NOMO-1 treated with DMSO at 0.1 percent for 48 hours (cell line): Measurements from ENCODE around the gene ESPN.

Experiments used
- DNase-seq: peaks from one replicate; lab custom pipeline; 2025; ENCODE audit not compliant: unreplicated experiment; lab: John Stamatoyannopoulos, UW

The ESPN gene

GRCh38 chr1:6408023-6408422 lies 16.6 kb upstream of the ESPN start:
- DNase-seq, result no peak

DNA sequence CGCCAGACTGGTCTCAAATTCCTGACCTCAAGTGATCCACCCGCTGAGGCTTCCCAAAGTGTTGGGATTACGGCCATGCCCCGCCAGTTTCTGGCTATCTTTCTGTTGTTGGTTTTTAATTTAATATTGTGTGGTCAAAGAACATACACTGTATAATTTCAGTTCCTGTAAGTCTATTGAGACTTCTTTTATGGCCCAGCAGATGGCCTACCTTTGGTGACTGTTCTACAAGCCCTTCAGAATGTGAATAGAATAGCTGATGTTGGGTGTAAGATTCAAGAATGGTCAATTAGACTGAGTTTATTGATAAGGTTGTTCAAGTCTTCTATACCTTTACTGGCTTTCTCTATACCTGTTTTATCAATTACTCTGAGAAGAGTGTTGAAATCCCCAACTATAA lies 15.5 kb upstream of the ESPN start:
- DNase-seq, result no peak

DNA sequence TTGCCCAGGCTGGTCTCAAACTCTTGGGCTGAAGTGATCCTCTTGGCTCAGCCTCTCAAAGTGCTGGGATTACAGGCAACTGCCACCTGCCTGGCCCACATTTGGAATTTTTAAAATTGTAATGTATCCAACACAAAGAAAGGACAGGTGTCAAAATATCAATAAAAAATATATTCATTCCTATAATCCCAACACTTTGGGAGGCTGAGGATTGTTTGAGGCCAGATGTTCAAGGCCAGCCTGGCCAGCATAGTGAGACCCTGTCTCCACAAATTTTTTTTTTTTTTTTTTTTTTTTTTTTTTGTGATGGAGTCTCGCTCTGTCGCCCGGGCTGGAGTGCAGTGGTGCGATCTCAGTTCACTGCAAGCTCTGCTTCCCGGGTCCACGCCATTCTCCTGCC lies 14.8 kb upstream of the ESPN start:
- DNase-seq, result no peak

GRCh38 chr1:6410248-6410893 lies 14.2 kb upstream of the ESPN start:
- no peak for DNase-seq

DNA sequence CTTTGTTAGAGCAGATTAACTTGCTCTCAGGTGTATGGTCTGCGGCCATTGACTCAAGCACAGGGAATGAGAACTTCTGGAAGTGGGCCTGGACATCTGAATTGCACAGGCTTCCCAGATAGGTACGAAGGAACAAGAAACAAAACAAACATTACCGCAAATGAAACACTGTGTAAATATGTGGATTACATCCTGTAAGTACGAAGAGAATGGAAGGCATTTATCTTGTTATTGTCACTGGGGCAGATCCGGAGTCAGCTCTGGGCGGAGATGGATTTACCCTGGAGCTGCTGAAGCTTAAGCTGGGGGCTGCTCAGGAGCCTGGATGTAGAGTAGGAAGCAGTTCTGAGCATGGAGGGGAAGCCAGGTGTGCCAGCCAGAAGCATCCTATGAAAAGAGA lies 11.7 kb upstream of the ESPN start:
- no peak for DNase-seq

GRCh38 chr1:6414443-6414844 lies 10.1 kb upstream of the ESPN start:
- peak; percentile 8 for DNase-seq

GRCh38 chr1:6414881-6415626 lies 9.5 kb upstream of the ESPN start:
- DNase-seq, result peak; percentile 29

DNA sequence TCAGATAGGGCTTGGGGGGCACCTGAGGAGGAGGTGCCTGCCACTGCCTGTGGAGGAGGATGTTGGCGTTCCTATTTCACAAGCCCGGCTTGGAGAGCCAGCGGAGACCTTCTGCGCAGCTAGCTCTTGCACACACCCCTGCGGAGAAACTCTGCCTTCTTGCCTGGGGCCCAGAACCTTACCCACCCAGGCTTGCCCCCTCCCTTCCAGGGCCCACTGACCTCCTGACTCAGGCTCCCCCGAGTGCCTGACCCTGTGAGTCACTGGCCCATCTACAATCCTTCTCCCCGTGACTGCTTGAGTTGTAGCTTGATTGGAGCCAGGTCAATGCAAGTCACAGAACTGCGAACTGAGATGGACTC lies 8.3 kb upstream of the ESPN start:
- no peak for DNase-seq

DNA sequence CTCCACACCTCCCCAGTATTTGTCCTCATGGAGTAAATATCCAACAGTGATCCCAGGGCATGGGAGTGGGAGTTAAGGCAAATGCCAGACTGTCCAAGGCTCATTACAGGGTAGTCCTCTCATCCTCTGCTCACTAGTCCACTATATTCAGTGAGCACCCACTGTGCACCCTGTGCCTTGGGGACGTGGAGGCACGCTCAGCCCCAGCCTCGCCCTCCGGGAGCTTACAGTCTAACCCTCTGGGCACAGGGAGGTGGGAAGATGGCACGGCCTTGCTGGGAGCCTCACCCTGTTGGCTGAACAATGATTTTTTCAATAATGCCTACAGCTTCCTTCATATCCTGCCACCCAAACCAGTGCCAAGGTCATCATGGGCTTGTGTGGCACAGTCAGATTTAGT lies 7.7 kb upstream of the ESPN start:
- DNase-seq, result no peak

DNA sequence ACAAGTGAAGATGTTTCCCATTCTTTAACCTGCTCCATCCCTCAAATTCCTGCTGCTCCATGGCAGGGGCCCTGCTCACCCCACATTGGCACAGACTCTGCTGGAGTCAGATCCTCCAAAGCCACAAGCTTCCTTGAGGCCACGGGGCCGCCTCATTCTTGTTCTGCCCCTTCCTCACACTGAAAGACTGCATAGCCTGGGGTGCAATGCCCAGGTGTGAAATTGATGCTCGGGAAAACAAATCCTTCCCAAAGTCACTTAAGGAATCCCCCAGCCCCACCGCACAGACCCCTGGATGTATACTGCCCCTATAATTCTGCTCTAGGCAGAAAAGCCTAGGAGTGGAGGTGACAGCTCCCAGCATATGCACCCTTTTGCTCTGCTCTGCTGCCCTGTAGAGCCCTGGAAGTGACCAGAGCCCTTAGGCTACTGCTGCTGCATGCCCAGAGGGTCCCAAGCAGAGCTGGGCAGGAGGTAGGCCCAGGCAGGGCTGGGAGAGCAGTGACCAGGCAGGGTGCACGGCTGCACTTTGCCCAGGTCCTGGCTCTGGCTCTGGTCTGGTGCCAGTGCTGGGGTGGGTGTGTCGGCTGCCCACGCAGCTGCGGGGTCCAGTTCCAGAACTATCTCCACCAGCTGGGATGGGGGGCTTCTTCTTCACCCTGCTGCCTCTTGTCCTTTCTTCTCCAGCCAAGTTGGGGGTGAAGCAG lies 6.5 kb upstream of the ESPN start:
- DNase-seq, result no peak

- DNase-seq, result no peak
Measured at GRCh38 chr1:6418668-6419396, 5.7 kb upstream of the ESPN start.

DNA sequence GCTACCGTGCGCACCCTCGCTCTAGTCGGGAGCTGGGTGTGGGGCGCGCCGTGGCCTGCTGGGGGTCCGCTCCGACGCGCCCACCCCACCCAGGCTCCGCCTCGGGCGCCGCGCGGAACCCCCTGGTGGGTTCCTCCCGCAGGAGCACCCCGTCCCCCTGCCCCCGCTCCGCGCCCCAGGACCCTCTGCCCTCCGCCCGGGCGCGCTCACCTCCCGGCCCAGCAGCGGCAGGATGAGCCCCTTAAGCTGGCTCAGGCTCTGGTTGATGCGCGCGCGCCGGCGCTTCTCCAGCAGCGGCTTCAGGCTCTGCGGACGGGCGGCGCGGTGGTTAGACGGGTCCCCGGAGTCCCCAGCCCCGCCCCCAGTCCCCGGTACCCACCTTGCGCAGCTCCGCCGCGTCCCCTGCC lies 5.2 kb upstream of the ESPN start:
- DNase-seq, result no peak

GRCh38 chr1:6419804-6420453 lies 4.6 kb upstream of the ESPN start, which contains the start of gene HES2:
Gene HES2 (minus strand): TSS chr1:6419919. CDS start chr1:6419820, 99 bp downstream.
- no peak for DNase-seq

DNA sequence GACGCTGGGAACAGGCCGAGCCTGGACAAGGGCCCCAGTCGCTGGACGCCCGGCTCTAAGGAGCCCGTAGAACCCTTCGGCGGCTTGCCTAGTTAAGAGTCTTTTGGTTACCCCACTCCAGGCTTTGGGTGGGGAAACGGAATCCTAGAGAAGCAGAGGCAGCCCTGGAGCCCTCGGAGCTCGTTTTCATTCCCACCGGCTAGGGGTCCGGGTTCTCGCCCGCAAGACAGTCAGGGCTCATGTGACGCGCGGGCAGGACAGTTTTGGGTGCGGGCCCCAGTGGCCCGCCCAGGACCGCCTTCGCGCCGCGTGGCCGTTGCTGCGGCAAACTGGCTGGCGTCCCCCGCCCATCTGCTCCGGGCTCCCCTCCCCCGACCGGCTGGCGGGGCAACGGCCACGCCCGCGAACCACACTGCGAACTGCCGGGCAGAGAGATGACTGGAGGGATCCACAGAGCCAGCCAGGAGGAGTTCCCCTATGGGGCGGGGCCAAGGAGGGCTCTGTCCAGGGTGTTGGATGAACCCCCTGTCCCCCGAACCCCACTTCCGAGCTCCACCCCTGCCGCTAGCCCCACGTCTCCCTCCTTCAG lies 4.0 kb upstream of the ESPN start:
- DNase-seq, result peak; percentile 14

- DNase-seq, result no peak
Measured at GRCh38 chr1:6421266-6421665, 3.3 kb upstream of the ESPN start.

DNA sequence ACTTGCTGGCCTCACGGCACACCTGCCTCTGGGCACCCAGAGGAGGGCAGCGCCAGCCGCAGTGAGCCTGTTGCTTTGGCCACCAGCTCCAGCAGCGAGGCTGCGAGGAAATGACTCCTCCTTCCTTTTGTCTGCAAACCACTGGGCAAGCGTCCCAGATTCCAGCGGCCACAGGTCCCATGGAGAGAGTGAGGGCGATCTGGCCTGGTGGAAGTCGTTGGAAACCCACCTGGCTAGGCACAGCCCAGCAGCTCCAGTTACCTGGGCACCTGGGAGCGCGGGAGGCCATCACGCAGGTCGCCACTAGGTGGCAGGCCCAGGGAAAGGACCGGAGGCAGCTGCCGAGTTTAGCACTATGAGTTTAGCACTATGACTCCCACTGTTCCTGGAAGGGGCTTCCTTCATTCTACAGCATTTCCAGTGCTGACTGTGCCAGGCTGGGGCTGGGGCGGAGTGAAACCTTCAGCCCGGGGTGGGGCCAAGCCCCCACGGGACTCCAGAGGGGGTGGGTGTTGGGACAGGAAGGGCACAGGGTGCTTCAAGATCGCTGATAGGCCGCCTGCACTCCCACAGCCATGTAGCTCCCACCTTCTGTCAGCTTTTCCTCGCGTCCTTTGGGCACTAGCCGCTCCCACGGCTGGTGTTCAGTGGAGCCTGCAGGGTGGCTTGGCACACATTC lies 1.1 kb upstream of the ESPN start:
- DNase-seq, result no peak

GRCh38 chr1:6424000-6424565 lies 493 bp upstream of the ESPN start:
- no peak for DNase-seq

- DNase-seq, result no peak
Measured at GRCh38 chr1:6425658-6426057, 1.1 kb downstream of the ESPN start.

GRCh38 chr1:6426277-6426971 lies 1.8 kb downstream of the ESPN start:
- no peak for DNase-seq
